ENCODE data around the gene ZNF701.
"Not testable (repeated sequence)": the region's sequence is repeated elsewhere in the genome, so short reads cannot be mapped to it uniquely, and the experiment has no call there.

The ZNF701 gene

GRCh38 chr19:52542984-52543664, 27.0 kb upstream of the ZNF701 start:
- no peaks in the 10 kb centered on the region for H3K9me3 Mint-ChIP-seq
- H3K4me3 Mint-ChIP-seq: peak overlapping the region; percentile 48
- DNase-seq (ENCODE audit: low spot score in 2 of 2): peak; percentile 15 to 67
- H3K27ac Mint-ChIP-seq: peak overlapping the region; percentile 13
- H3K4me1 Mint-ChIP-seq: peaks cover 31% of the 10 kb centered on the region
- peak; percentile 99 for ATAC-seq
- H3K36me3 Mint-ChIP-seq: peaks cover 81% of the 10 kb centered on the region

- H3K4me1 Mint-ChIP-seq: peaks cover 5% of the 10 kb centered on the region
- peaks cover 26% of the 10 kb centered on the region for H3K9me3 Mint-ChIP-seq
- ATAC-seq (no peak), DNase-seq (ENCODE audit: low spot score in 2 of 2) (no peak)
- peaks cover 95% of the 10 kb centered on the region for H3K36me3 Mint-ChIP-seq
- H3K4me3 Mint-ChIP-seq: no peak overlapping the region
- H3K27ac Mint-ChIP-seq: no peak overlapping the region
Observed at GRCh38 chr19:52554216-52554971, 15.7 kb upstream of the ZNF701 start.

DNA sequence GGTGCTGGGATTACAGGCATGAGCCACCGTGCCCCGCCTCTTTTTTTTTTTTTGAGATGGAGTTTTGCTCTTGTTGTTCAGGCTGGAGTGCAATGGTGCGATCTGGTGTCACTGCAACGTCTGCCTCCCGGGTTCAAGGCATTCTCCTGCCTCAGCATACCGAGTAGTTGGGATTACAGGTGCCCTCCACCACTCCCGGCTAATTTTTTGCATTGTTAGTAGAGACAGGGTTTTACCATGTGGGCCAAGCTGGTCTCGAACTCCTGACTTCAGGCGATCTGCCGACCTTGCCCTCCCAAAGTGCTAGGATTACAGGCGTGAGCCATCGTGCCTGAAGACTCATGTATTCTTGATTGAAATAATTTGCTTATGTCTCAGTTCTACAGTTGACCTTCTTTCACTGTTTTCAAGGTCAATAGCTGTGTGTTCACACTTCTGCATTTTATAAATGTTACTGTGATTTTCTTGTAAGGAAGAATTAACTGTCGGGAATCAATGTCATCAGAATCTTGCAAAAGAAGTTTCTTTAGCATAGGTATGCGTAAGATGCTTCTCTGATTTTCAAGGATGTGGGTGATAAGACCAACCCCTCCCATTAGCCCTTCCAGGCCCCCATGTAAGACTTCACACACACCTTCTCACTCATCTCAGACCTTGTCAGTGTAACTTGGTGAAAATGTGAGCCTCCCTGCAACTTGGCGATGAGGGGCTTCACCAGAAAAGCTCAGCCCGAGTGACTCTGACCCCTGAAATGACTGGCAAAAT, 12.7 kb upstream of the ZNF701 start:
- Mint-ChIP-seq H3K36me3 (peaks cover 90% of the 10 kb centered on the region), H3K4me1 (no peaks in the 10 kb centered on the region), H3K4me3 (no peak overlapping the region), H3K27ac (no peak overlapping the region), H3K9me3 (peaks cover 22% of the 10 kb centered on the region)
- DNase-seq (ENCODE audit: low spot score in 2 of 2): no peak
- ATAC-seq: no peak

DNA sequence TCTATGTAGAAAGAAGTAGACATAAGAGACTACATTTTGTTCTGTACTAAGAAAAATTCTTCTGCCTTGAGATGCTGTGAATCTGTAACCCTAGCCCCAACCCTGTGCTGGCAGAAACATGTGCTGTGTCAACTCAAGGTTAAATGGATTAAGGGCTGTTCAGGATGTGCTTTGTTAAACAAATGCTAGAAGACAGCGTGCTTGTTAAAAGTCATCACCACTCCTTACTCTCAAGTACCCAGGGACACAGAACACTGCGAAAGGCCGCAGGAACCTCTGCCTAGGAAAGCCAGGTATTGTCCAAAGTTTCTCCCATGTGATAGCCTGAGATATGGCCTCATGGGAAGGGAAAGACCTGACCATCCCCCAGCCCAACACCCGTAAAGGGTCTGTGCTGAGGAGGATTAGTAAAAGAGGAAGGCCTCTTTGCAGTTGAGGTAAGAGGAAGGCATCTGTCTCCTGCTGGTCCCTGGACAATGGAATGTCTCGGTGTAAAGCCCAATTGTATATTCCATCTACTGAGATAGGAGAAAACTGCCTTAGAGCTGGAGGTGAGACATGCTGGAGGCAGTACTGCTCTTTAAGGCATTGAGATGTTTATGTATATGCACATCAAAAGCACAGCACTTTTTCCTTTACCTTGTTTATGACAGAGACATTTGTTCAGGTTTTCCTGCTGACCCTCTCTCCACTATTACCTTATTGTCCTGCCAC, 11.2 kb upstream of the ZNF701 start:
- H3K4me1 Mint-ChIP-seq; DNase-seq (ENCODE audit: low spot score in 2 of 2); H3K27ac Mint-ChIP-seq; ATAC-seq; H3K4me3 Mint-ChIP-seq: not testable (repeated sequence)
- Mint-ChIP-seq H3K9me3 (peaks cover 16% of the 10 kb centered on the region), H3K36me3 (peaks cover 83% of the 10 kb centered on the region)

DNA sequence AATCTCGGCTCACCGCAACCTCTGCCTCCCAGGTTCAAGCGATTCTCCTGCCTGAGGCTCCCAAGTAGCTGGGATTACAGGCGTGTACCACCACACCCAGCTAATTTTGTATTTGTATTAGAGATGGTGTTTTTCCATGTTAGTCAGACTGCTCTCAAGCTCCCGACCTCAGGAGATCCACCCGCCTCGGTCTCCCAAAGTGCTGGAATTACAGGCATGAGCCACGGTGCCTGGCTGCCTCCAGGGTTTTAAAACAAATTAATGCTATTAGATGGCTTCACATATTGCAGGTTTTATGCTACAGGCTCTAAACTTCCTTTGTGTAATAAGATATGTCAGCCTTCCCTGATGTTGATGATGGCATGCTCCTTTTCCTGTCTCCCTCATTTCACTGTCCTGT, 8.5 kb upstream of the ZNF701 start:
- not testable (repeated sequence) for DNase-seq (ENCODE audit: low spot score in 2 of 2); H3K9me3 Mint-ChIP-seq; H3K4me1 Mint-ChIP-seq; H3K27ac Mint-ChIP-seq; H3K4me3 Mint-ChIP-seq; ATAC-seq
- H3K36me3 Mint-ChIP-seq: peaks cover 60% of the 10 kb centered on the region

DNA sequence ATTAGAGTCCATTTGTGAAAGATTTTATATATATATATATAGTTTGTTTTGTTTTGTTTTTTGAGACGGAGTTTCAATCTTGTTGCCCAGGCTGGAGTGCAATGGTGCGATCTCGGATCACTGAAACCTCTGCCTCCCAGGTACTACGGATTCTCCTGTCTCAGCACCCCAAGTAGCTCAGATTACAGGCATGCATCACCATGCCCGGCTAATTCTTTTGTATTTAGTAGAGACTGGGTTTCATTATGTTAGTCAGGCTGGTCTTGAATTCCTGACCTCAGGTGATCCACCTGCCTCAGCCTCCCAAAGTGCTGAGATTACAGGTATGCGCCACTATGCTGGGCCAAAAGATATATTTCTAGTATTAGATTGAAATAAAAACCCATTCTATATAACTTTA, 4.0 kb upstream of the ZNF701 start:
- Mint-ChIP-seq H3K9me3 (peaks cover 9% of the 10 kb centered on the region), H3K4me1 (peaks cover 15% of the 10 kb centered on the region), H3K36me3 (peaks cover 35% of the 10 kb centered on the region), H3K4me3 (no peak overlapping the region), H3K27ac (no peak overlapping the region)
- no peak for ATAC-seq
- DNase-seq (ENCODE audit: low spot score in 2 of 2): no peak

DNA sequence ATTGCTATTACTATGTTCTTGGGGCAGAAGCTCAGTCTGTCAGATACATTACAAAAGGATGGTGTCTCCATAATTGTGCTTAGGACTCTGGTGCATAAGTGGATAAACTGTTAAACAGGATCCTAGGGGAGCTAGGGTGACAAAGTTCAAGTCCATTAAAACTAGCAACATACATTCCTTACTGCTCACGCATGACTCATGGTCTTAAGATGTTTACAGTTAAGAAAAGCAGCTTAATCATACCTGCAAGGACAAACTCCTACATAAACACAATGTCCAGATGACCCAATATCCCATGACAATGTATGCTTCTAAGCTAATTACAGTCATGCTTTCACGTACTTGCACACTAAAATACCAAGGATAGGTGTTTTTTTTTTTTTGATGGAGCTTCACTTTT, 3.5 kb upstream of the ZNF701 start:
- peaks cover 19% of the 10 kb centered on the region for H3K4me1 Mint-ChIP-seq
- H3K27ac Mint-ChIP-seq: no peak overlapping the region
- DNase-seq (ENCODE audit: low spot score in 2 of 2) (no peak), ATAC-seq (no peak)
- no peak overlapping the region for H3K4me3 Mint-ChIP-seq
- H3K36me3 Mint-ChIP-seq: peaks cover 36% of the 10 kb centered on the region
- H3K9me3 Mint-ChIP-seq: peaks cover 12% of the 10 kb centered on the region

GRCh38 chr19:52567921-52568320, 2.2 kb upstream of the ZNF701 start:
- DNase-seq (ENCODE audit: low spot score in 2 of 2): no peak
- Mint-ChIP-seq H3K27ac (no peak overlapping the region), H3K36me3 (peaks cover 37% of the 10 kb centered on the region), H3K9me3 (peaks cover 12% of the 10 kb centered on the region), H3K4me1 (peaks cover 29% of the 10 kb centered on the region), H3K4me3 (no peak overlapping the region)
- ATAC-seq: no peak

DNA sequence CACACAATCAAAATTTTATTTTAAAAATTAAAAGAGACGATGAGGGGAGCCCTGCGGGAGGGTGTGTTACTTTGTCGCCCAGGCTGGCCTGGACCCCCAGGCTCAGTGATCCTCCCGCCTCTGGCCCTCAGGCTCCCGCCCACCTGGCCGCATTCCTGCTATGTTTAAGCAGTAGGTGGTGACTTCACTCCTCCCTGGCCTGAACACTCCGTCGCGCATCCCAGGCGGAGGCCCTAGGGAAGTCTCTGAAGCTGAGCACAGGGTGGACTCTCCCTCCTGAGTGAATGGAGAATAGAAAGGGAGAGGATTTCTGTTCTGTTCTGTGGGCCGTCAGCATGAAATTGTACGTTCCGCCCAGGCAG, 468 bp upstream of the ZNF701 start:
- peak; percentile 17 for ATAC-seq
- DNase-seq (ENCODE audit: low spot score in 2 of 2): not testable (repeated sequence)
- Mint-ChIP-seq H3K4me3 (peak overlapping the region; percentile 96), H3K27ac (peak overlapping the region; percentile 95), H3K4me1 (peaks cover 41% of the 10 kb centered on the region), H3K9me3 (peaks cover 12% of the 10 kb centered on the region), H3K36me3 (peaks cover 46% of the 10 kb centered on the region)

GRCh38 chr19:52584736-52585440, 14.8 kb downstream of the ZNF701 start:
- DNase-seq (ENCODE audit: low spot score in 2 of 2) (no peak), ATAC-seq (no peak)
- peaks cover 13% of the 10 kb centered on the region for H3K9me3 Mint-ChIP-seq
- H3K4me3 Mint-ChIP-seq: no peak overlapping the region
- H3K4me1 Mint-ChIP-seq: no peaks in the 10 kb centered on the region
- H3K27ac Mint-ChIP-seq: no peak overlapping the region
- peaks cover 68% of the 10 kb centered on the region for H3K36me3 Mint-ChIP-seq

DNA sequence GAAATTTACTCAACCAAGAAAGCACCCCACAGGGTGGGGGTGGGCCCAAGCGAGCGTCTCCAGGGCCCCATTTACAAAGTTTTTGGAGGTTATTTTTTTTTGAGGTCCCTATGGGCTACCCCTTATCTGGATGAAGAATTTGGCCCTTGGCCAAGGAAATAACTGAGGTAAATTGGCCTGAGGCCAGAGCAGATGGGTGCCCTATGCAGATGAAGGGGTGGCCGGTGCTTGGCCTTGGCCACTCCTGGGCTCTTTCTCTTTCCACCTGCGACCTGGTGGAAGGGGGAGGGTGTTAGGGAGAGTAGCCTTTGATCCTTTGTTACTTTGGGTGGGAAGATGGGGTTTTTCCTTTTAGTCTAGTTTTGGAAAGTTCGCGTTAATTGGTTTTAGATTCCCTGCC, 15.5 kb downstream of the ZNF701 start:
- Mint-ChIP-seq H3K36me3 (peaks cover 68% of the 10 kb centered on the region), H3K27ac (no peak overlapping the region), H3K4me3 (no peak overlapping the region), H3K4me1 (no peaks in the 10 kb centered on the region), H3K9me3 (peaks cover 13% of the 10 kb centered on the region)
- ATAC-seq (no peak), DNase-seq (ENCODE audit: low spot score in 2 of 2) (no peak)

DNA sequence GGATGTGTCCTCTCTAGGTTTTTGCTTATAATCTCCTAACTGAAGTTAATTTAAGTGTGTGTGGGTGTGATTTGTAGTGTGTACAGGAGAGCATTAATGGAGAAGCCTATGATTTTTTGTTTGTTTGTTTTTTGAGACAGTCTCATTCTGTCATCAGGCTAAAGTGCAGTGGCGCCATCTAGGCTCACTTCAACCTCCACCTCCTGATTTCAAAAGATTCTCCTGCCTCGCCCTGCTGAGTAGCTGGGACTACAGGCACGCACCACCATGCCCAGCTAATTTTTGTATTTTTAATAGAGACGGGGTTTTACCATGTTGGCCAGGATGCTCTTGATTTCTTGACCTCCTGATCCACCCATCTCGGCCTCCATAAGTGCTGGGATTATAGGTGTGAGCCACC, 20.6 kb downstream of the ZNF701 start:
- H3K9me3 Mint-ChIP-seq: peaks cover 1% of the 10 kb centered on the region

DNA sequence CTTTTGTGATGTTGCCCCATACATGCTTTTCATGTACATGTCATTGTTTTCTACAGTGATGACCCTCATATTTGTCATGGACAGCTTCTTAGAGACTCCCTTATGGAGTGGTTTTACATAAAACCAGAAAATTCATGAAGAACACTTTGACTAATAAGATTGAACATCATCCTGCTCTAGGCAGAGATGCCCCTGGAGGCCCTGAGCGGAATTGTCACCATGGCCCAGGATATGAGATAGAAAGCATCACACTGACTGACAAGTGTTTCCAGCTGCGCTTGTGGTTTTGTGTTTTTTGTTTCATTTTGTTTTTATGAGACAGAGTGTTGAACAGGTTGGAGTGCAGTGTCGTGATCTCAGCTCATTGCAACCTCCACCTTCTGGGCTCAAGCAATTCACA, 22.2 kb downstream of the ZNF701 start:
- Mint-ChIP-seq H3K9me3 (peaks cover 6% of the 10 kb centered on the region), H3K36me3 (peaks cover 40% of the 10 kb centered on the region), H3K4me1 (no peaks in the 10 kb centered on the region), H3K27ac (no peak overlapping the region), H3K4me3 (no peak overlapping the region)
- no peak for DNase-seq (ENCODE audit: low spot score in 2 of 2)
- peak; percentile 40 for ATAC-seq

More for the DNA sequence above, 20.6 kb downstream of the ZNF701 start:
- Mint-ChIP-seq H3K27ac (peak overlapping the region; percentile 20), H3K36me3 (peaks cover 43% of the 10 kb centered on the region), H3K4me1 (no peaks in the 10 kb centered on the region), H3K4me3 (no peak overlapping the region)
- no peak for DNase-seq (ENCODE audit: low spot score in 2 of 2)
- no peak for ATAC-seq

GRCh38 chr19:52593441-52593840, 23.4 kb downstream of the ZNF701 start:
- not testable (repeated sequence) for ATAC-seq, H3K9me3 Mint-ChIP-seq

More at GRCh38 chr19:52593441-52593840, 23.4 kb downstream of the ZNF701 start:
- H3K4me1 Mint-ChIP-seq; DNase-seq (ENCODE audit: low spot score in 2 of 2); H3K4me3 Mint-ChIP-seq; H3K27ac Mint-ChIP-seq: not testable (repeated sequence)
- H3K36me3 Mint-ChIP-seq: peaks cover 33% of the 10 kb centered on the region

Measured in stimulated activated effector memory CD8-positive, alpha-beta T cell treated with anti-CD3 and anti-CD28 coated beads, Interleukin-12 subunit alpha, Interleukin-12 subunit beta, amount 100 ng/mL, for 72 hours (primary cell).